Astrocyte of the spinal cord (primary cell): ENCODE data around the gene RARS2.

Experiments used
- DNase-seq: peaks from one replicate; pipeline ENCODE4 v3.0.0; 2011; ENCODE audit warnings: low read depth, low spot score
- H3K4me3 ChIP-seq: 2 replicates; pipeline ENCODE4 v1.5.1; 2011; ENCODE audit warnings: low read depth, mild to moderate bottlenecking, low read length, moderate library complexity
- in situ Hi-C: cut with HindIII; loops from 2 replicates; pipeline ENCODE4 v1.10.0; 2017; ENCODE audit warnings: low sequenced_read_pairs
- TF ChIP-seq, protein P1 (sequence below): IDR thresholded peaks from 2 replicates; pipeline ENCODE4 v1.5.1; 2012; ENCODE audit warnings: low read depth, mild to moderate bottlenecking, low read length, inconsistent platforms

Gene RARS2

DNA sequence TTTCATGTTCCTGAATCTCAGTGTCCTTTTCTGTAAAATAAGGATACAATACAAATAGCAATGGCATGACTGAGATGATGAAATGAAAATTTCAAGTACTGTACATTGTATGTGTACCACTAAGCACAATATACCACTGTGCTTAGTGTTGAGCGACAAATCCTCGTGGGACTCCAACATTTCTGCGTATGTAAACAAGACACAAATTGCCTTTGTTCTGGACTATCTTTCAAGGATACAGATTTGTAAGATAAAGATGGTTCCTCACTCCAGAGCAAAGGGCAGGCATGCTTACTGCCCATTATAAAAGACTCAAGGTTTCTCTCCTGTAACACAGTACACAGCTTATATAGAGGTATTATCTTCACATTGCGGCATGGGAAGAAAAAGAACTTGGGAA is 6.0 kb downstream of the RARS2 start:
- TF ChIP-seq, protein P1, sequence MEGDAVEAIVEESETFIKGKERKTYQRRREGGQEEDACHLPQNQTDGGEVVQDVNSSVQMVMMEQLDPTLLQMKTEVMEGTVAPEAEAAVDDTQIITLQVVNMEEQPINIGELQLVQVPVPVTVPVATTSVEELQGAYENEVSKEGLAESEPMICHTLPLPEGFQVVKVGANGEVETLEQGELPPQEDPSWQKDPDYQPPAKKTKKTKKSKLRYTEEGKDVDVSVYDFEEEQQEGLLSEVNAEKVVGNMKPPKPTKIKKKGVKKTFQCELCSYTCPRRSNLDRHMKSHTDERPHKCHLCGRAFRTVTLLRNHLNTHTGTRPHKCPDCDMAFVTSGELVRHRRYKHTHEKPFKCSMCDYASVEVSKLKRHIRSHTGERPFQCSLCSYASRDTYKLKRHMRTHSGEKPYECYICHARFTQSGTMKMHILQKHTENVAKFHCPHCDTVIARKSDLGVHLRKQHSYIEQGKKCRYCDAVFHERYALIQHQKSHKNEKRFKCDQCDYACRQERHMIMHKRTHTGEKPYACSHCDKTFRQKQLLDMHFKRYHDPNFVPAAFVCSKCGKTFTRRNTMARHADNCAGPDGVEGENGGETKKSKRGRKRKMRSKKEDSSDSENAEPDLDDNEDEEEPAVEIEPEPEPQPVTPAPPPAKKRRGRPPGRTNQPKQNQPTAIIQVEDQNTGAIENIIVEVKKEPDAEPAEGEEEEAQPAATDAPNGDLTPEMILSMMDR: no peak
- in situ Hi-C loops: no loop called here
- H3K4me3 ChIP-seq: no peak overlapping the region
- DNase-seq: no peak

DNA sequence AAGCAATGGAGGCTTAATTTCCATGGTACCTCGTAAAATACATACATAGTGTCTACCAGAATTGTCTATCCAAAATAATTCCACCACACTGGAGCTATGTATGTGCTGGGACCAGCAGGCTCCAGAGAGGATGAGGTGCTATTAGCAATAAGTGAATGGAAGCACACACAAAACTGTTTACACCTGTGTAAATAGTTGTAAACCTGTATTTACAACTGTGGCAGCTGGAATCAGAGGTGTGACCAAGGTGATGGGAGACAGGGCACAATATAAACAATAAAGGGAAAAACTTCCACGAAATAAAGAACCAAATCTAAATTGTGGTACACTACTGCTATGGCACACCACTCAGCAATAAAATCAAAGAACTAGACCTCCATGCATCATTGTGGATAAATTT is 14.4 kb downstream of the RARS2 start:
- in situ Hi-C loops: no loop called here
- no peak for DNase-seq
- no peak overlapping the region for H3K4me3 ChIP-seq
- TF ChIP-seq, protein P1: no peak

DNA sequence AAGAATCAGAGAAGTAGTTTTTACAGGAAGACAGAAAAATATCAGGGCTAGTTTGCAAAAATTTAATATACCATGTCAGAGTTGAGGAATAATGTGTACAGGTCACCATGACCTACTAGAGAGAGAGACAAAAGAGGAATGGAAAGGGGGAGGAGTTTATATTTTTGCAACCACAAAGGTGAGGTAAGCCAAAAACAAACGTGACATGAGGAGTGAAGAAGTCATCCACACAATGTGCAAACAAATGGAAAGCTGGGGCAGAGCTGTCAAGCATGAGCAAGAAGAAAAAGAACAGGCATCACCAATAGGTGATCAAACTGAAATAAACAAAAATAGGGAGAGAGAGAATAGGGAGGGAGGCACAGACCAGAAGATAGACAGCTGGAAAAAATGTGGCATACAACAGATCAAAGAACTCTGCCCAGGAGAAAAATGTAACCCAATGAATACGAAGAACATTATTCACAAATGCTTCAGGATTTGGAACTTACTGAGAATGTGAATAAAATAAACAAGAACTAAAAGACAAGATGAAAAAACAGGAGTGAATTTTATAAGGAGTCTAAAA is 15.5 kb downstream of the RARS2 start:
- DNase-seq: no peak
- TF ChIP-seq, protein P1: no peak
- in situ Hi-C loops: no loop called here
- H3K4me3 ChIP-seq: no peak overlapping the region

DNA sequence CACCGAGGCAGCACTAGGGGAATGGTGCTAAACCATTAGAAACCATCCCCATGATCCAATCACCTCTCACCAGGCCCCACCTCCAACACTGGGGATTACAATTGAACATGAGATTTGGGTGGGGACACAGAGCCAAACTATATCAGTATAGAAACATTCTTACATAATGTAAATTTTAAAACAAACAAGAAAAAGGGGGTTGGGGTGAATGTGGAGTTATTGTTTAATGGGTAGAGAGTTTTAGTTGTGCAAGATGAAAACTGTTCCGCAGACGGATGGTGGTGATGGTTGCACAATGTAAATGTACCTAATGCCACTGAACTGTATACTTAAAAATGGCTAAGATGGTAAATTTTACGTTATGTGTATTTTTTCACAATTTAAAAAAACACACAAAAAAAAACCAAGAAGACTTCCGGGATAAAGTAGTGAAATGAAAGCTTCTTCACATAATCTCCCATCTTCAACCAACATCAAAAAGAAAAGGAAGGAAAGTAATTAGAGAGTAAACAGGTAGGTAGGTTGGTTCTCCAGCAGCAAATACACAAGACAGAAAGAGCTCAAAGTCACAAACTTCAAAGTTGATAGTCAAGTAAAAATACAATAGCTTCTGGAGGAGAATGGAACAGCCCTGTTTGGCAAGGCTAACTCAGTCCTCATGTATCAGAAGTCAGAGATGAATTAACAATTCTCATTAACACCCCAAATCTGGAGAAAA is 16.3 kb downstream of the RARS2 start:
- no peak for DNase-seq
- in situ Hi-C loops: no loop called here
- H3K4me3 ChIP-seq: no peak overlapping the region
- TF ChIP-seq, protein P1: no peak

DNA sequence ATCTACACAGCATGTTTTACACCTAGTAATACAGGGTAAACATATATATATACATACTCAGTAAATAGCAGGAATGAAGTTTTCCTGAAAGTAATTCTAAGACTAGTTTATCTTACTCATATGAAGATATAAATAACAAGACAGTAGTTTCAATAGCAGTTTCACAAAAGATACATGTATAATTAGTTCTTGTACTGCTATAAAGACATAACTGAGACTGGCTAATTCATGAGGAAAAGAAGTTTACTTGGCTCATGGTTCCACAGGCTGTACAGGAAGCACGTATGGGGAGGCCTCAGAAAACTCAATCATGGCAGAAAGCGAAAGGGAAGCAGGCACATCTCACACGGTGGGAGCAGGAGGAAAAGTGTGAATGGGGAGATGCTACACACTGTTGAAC is 16.9 kb downstream of the RARS2 start:
- H3K4me3 ChIP-seq: no peak overlapping the region
- in situ Hi-C loops: no loop called here
- DNase-seq: no peak
- TF ChIP-seq, protein P1: no peak

DNA sequence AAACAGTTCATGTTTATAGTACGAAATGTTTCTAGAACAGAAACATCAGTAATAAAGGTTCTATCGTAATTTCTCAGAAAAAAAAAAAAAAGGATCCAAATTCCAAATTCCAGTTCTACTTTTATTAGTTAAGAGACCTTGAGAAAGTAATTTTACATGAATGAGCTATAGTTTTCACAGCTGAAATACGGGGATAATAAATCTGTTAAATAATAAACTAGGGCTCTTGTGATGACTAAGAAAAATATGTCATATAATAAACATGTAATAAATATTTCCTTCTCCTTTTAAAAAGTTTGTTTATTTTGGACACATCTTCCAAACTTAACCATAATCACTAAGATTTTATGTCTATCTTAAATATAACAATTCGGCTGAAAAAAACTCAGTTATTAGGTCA is 17.8 kb downstream of the RARS2 start:
- in situ Hi-C loops: no loop called here
- no peak overlapping the region for H3K4me3 ChIP-seq
- TF ChIP-seq, protein P1: no peak
- DNase-seq: no peak
